GM19455 (cell line): Measurements from ENCODE around the gene FRAS1.
"Not testable (repeated sequence)": the region's sequence is repeated elsewhere in the genome, so short reads cannot be mapped to it uniquely, and the experiment has no call there.

Experiments
- ATAC-seq: cut with Tn5 transposase; IDR thresholded peaks from one replicate; pipeline ENCODE4 v1.9.1; 2021; ENCODE audit not compliant: unreplicated experiment

The FRAS1 gene

GRCh38 chr4:78267790-78268189 lies 210.7 kb downstream of the FRAS1 start:
- ATAC-seq, result no peak

GRCh38 chr4:78268597-78268996 lies 211.5 kb downstream of the FRAS1 start:
- no peak for ATAC-seq

GRCh38 chr4:78275450-78275849 lies 218.3 kb downstream of the FRAS1 start:
- ATAC-seq, result not testable (repeated sequence)

- ATAC-seq, result no peak
Observed at GRCh38 chr4:78286281-78286680, 229.2 kb downstream of the FRAS1 start.

DNA sequence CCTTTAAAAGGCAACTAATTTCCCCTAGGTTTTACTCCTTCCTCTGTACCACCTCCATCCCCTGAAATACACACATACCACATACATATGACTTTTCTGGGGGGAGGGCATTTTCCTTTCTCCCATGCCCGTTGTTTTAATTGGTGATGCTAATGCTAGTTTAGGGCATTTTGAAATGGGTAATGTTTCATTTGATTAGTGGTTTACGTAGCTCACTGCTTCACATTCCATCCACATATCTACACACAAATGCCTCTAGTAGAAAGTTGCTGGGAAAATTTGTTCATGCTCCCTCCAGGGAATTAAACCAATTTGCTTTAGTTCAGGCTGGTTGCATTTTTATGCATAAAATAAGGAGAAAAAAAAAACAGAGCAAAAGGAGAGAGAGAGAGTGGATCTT lies 231.2 kb downstream of the FRAS1 start:
- ATAC-seq, result no peak

- no peak for ATAC-seq
Observed at GRCh38 chr4:78291277-78291676, 234.2 kb downstream of the FRAS1 start.

DNA sequence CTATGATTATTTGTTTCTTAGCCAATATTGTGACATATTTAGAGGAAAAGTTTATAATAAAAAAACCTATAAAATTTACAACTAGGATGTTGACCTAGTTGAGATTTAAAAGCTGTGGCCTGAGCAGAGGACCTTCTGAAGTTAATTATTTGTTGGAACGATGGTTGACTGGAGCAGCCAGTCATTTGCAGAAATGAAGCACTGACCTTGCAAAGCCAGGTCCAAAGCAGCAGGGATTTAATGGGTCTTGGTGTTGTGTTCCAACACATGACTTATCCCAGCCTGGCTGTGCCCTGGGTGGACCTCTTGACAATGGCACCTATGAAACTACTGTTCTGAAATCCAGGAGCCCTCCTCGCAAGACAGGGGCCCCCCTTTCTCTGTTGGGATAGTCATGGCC lies 235.2 kb downstream of the FRAS1 start:
- ATAC-seq, result no peak

- ATAC-seq, result no peak
Observed at GRCh38 chr4:78292856-78293255, 235.7 kb downstream of the FRAS1 start.

DNA sequence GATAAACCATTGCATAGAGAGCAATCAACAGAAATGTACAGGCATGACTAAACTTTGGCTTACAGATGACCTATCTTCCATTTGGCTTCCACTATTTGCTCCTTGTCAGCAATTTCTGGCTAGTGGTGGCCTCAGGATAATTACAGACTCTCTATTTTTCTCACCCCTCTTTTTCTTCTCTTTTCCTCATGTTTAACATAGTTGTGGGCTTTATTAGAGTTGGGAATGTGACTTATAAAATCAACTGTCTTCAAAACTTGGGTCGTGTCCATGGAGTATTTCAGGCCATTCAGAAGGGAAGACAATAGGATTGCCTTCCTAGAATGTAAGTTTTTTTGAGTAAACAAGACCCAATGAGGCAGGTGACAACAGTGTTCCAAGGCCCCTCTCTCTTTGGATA lies 236.2 kb downstream of the FRAS1 start:
- no peak for ATAC-seq

GRCh38 chr4:78293821-78294301 lies 236.7 kb downstream of the FRAS1 start:
- no peak for ATAC-seq

GRCh38 chr4:78296261-78296660 lies 239.1 kb downstream of the FRAS1 start:
- no peak for ATAC-seq

- ATAC-seq, result peak; percentile 52
Observed at GRCh38 chr4:78297116-78297800, 240.1 kb downstream of the FRAS1 start.

GRCh38 chr4:78298618-78299017 lies 241.5 kb downstream of the FRAS1 start:
- no peak for ATAC-seq

DNA sequence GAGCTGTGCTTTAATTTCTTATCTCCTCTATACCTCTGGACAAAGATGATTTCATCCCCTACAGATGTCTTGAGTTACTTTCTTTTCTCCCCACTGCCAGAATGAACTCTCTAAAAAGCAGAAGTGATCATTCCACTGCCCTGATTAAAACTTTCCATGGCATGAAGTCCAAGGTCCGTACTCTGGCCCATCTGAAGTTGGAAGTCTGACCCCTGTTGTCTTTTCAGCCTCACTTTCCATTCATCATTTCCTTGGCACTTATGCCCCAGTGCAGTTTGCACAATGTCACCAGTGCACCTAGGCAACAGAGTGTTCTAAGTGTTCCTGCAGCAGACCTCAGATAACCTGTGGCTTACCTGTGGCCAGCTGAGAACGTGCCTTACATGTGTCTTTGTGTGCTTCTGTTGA lies 242.4 kb downstream of the FRAS1 start:
- ATAC-seq, result peak; percentile 39

- not testable (repeated sequence) for ATAC-seq
Observed at GRCh38 chr4:78307263-78307662, 250.1 kb downstream of the FRAS1 start.

DNA sequence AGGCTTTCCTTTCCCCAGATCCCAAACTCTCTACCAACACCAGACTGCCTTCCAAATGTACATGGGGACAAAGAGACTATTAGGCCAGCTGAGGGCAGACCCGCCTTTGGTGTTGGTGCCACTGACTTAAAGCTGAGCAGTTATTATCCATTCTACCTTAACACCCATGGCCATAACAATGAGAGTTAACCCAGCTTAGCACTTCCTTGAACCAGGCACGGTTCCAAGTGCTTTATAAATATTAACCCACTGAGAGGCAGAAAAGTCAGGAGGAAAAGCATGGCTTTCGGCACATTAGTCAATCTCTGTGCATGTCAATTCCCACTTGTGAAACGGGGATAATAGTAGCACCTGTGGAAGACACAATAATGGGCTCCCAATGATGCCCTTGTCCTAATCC lies 251.4 kb downstream of the FRAS1 start:
- ATAC-seq, result no peak

GRCh38 chr4:78309352-78309751 lies 252.2 kb downstream of the FRAS1 start:
- no peak for ATAC-seq

DNA sequence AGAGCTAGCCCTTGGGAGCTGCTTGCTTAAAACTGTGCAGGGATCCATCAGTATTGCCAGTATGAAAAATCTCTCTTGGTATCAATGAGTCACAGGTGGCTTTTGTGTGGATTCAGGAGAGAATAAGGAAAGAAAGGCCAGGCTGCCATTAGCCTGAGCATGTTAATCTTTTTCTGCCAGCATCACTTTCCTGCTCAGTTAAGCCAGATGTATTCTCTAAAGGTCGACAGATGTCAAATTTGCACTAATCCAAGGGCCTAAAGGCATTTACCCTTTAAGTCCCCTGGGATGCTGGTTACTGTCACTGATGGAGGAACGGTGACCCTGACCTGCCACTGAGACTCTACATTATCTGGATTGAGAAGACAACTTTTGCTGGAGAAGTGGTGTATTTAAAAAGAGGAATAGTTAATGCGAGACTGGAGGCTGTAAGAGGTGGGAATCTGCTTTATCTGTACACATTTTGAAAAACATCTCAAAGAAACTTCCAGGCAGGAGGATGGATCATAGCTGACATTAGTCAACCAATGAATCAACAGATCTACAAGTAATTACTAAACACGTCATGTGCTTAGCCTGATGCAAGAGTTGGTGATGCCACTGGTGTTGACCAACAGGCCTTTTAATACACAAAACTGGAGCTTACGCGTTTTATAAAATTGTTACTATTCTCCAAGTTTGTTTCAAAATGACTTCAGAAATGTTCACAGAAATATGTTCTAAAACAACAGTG lies 253.1 kb downstream of the FRAS1 start:
- ATAC-seq, result no peak

DNA sequence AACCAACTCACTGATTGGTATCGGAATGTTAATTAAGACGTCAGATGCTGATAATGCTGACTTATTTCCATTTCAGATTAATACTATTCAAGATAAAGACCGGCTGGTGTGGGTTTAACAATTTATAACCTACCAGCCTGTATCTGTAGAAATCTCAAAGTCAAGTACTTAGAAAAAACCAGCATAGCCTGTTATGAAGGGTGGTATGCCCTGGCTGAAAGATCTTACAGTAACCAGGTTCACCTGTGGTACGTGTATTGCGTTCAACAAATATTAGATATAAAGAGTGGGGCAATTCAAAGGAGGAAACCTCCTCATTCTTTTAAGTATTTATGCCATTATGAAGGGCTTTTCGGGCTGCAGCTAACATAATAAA lies 253.6 kb downstream of the FRAS1 start:
- no peak for ATAC-seq

DNA sequence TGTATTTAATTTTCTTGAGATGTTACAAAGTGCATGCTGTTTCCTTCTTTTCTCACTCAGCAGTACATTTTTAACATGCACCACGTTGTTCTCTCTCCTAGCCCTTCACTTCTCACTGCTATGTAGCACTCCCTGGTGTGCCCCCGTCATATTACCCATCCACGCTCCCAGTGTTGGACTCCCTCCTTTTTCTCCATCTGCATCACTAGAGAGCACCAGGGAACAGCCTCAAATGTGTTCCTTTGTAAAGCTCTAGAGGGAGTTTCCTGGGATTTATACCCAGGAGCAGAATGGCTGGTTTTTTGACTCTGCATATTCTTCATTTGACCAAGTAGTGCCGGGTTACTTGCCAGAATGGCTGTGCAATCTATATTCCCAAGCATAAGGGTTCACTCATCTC lies 254.2 kb downstream of the FRAS1 start:
- no peak for ATAC-seq

DNA sequence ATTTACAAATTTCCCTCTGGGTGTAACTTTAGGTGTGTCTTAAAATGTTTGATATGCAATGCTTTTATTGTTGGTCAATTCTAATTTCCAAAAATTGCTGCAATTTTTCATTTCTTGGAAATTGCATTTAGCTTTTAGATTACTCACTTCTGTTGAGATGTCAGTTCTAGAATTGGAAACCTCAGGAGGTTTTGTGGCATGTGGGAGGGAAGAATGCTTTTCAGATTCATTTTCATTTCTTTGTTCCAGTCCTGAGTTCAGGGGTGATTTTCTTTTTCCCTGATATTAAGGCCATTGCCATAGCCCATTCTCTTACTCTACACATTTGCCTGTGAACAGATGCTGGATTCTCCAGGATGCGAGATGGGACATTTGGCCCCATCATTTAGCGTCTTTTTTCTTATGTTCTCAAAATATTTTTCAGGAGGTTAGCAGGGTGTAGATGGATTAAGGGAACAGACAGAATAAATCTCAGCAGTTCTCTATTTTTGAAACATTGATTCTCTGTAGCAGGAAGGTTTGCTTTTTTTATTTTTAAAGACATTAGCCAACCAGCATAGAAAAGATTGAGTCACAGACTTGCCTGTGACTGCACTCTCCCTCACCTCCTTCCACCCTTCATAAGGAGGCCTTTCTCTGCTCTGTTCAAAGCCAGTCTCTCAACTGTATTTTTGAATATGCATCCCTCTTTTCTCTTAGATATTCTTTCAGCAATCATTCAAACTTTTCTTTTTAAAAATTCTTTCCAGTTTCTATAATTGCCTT lies 256.0 kb downstream of the FRAS1 start:
- no peak for ATAC-seq

DNA sequence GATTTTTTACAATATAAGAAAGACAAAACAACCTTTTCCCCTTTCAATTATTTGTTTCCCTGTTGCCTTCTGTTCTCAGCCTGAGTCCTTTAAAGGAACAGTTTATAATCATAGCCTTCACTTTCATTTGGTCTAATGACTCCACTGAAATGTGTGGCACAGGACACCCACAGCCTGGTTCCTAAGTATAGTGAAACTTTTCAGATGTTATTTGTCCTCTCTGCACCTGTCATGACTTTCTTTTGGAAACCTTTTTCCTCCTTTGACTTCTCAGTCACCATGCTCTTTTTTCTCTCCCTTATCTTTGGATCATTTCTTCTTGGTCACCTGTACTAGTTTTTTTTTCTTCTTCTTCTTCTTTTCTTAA lies 256.6 kb downstream of the FRAS1 start:
- no peak for ATAC-seq
